ENCODE data around the gene GALNT17.

DNA sequence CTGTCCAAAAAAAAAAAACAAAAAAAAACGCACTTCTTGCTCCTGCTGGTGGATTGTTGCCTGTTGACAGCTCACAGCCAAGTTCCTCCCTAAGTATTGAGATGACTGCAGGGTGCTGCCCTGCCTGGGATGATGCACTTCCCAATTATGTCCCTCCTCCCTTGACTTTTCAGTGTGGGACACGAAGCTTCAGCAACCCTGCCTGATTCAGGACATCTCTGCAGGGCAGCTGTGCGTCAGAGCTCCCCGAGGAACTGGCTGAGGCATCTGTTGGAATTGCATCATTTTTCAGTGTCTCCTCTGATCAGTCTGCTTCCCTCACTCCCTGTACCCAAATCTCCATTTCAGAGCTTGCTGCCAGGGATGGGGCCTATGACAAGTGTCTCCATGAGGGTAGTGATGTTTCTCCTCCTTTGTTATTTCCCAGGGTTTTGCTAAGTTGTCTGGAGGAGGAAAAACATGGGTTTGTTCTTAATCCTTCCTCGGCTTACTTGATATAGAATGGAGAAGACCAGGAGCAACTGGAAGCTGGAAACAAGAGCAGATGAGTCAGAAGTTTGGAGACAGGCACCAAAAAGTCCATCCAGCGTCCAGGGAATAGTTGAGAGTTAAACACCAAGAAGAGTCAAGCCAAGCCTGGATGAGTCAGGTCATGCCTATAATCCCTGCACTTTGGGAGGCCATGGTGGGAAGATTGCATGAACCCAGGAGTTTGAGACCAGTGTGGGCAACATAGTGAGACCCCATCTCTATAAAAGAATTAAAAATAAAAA, 355.1 kb downstream of the GALNT17 start:
- TF ChIP-seq CTCF (IDR thresholded peaks at IDR 0.05; ENCODE audit: borderline replicate concordance, extremely low read depth, low read length, poor library complexity, severe bottlenecking) (no peak), EZH2 (IDR thresholded peaks at IDR 0.05; ENCODE audit: borderline replicate concordance, low read depth, low read length, severe bottlenecking) (no peak)

All from DND-41 (cell line).